Epithelial cell of alveolus of lung (primary cell): ENCODE measurements around the gene COMMD2. TPM values are rescaled to one million over a fixed set of nuclear protein-coding genes. Genes with fewer than 3 reads are reported as not detected.

Experiments
- total RNA-seq: library from RNA; depleted of rRNA; stranded (reverse); fragments of >200 nt; gene quantifications from 2 replicates; pipeline ENCODE4 v1.2.1, GENCODE V29; 2015

COMMD2 gene
- total RNA-seq, result 20.6 and 24.4 TPM in 2 replicates

GRCh38 chr3:149752051-149752787 lies at the start of gene COMMD2:
Gene COMMD2 (minus strand): TSS chr3:149752489. CDS start chr3:149752444, 45 bp downstream.

GRCh38 chr3:149792452-149793270 lies 40.4 kb upstream of the COMMD2 start, which contains the start of gene ANKUB1:
Gene ANKUB1 (minus strand): TSS chr3:149792554. CDS start chr3:149792366, 188 bp downstream.

Other genes with a start within 250 kb of the COMMD2 start
- 46.2 and 112 TPM in 2 replicates for gene WWTR1, start 94.5 kb downstream of the COMMD2 start, total RNA-seq
- not detected in 2 replicates for gene ANKUB1, start 40.1 kb upstream of the COMMD2 start, total RNA-seq
- 33.9 and 62.0 TPM in 2 replicates for gene RNF13, start 60.7 kb upstream of the COMMD2 start, total RNA-seq
- 95.3 and 128 TPM in 2 replicates for gene PFN2, start 218.4 kb upstream of the COMMD2 start, total RNA-seq